Stimulated activated effector memory CD8-positive, alpha-beta T cell treated with anti-CD3 and anti-CD28 coated beads, Interleukin-12 subunit alpha, Interleukin-12 subunit beta, amount 100 ng/mL, for 72 hours (primary cell): Measurements from ENCODE around the gene PKP3.
"Not testable (repeated sequence)": the region's sequence is repeated elsewhere in the genome, so short reads cannot be mapped to it uniquely, and the experiment has no call there.

Experiments used
- ATAC-seq: fragments of 150-1000 bp; cut with Tn5 transposase; 2 replicates; pipeline ENCODE4 v1.10.0; 2021
- DNase-seq, 2 donors: peaks; one replicate each; pipeline ENCODE4 v3.0.0; 2021 to 2022; ENCODE audit warnings: low spot score in 2 of 2
- H3K27ac Mint-ChIP-seq: one replicate; pipeline ENCODE4 v1.8.0; 2022; ENCODE audit warnings: mild to moderate bottlenecking, mixed read lengths
- H3K36me3 Mint-ChIP-seq: one replicate; pipeline ENCODE4 v1.8.0; 2022; ENCODE audit warnings: mild to moderate bottlenecking, mixed read lengths
- H3K4me1 Mint-ChIP-seq: one replicate; pipeline ENCODE4 v1.8.0; 2022; ENCODE audit warnings: mixed read lengths
- H3K4me3 Mint-ChIP-seq: one replicate; pipeline ENCODE4 v1.8.0; 2022; ENCODE audit warnings: mild to moderate bottlenecking, mixed read lengths
- H3K9me3 Mint-ChIP-seq: one replicate; pipeline ENCODE4 v1.8.0; 2022; ENCODE audit warnings: mixed read lengths

Gene PKP3

GRCh38 chr11:382081-382629, 11.9 kb upstream of the PKP3 start:
- H3K27ac Mint-ChIP-seq: peak overlapping the region; percentile 74

GRCh38 chr11:383431-383830, 10.6 kb upstream of the PKP3 start:
- H3K4me1 Mint-ChIP-seq: peaks cover 28% of the 10 kb centered on the region

More at GRCh38 chr11:382081-382629, 11.9 kb upstream of the PKP3 start:
- no peak for ATAC-seq
- H3K9me3 Mint-ChIP-seq: peaks cover 2% of the 10 kb centered on the region
- H3K4me1 Mint-ChIP-seq: peaks cover 15% of the 10 kb centered on the region
- no peak for DNase-seq
- H3K36me3 Mint-ChIP-seq: peaks cover 9% of the 10 kb centered on the region
- no peak overlapping the region for H3K4me3 Mint-ChIP-seq

DNA sequence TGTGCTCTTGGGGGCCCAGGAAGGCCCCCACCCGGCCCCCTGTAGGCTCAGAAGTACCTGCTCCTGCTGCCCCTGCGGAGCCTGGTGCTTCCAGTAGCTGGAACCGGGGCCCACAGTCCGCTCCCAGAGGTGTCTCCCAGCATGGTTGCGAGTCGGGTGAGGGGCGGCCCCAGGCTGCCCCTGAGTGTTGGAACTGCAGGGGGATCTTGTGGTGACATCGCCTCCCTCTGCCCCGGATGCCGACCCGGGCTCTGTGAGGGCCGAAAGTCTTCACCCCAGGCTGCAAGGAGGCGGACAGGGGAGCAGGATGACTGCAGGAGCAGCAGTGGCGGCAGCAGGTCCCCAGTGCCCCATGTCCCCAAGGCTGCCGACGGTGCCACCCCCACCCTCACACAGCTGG, 9.5 kb upstream of the PKP3 start:
- no peak for DNase-seq
- Mint-ChIP-seq H3K9me3 (peaks cover 4% of the 10 kb centered on the region), H3K36me3 (peaks cover 9% of the 10 kb centered on the region), H3K27ac (no peak overlapping the region), H3K4me1 (peaks cover 28% of the 10 kb centered on the region), H3K4me3 (no peak overlapping the region)
- ATAC-seq: no peak

More at GRCh38 chr11:383431-383830, 10.6 kb upstream of the PKP3 start:
- Mint-ChIP-seq H3K36me3 (peaks cover 9% of the 10 kb centered on the region), H3K4me3 (no peak overlapping the region), H3K27ac (peak overlapping the region; percentile 50), H3K9me3 (peaks cover 4% of the 10 kb centered on the region)
- DNase-seq: no peak
- no peak for ATAC-seq

DNA sequence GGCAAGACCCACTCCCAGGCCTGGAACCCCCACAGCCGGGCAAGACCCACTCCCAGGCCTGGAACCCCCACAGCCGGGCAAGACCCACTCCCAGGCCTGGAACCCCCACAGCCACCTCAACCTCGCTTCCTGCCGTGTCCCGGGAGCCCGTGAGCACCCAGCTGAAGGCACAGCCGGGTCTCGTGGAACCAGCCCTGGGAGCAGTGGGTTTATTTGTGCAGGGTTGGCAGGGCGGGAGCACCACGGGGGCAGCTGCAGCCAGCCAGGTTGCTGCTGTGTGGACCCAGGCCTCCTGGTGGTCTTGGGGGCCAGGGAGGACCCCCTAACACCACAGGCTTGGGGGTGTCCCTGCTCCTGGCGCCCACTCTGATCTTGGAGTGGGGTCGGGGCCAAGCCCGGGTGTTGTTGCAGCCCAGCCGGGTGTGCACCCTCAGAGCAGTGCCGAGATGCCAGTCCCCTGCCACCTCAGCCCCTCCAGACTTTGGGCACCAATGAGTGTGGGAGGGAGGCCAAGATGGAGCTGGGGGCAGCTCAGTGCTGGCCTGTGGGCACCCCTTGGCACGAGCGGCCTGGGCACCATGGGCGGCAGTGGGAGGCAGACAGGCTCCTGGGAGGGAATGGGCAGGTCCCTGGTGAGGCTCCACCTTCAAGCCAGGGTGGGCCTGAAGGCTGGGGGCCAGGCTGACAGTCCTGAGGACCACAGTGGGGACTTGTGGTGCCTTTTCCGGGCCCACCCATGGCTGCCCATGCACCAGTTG, 8.2 kb upstream of the PKP3 start:
- no peak overlapping the region for H3K4me3 Mint-ChIP-seq
- no peak for DNase-seq
- peaks cover 9% of the 10 kb centered on the region for H3K36me3 Mint-ChIP-seq
- H3K4me1 Mint-ChIP-seq: peaks cover 28% of the 10 kb centered on the region
- no peak overlapping the region for H3K27ac Mint-ChIP-seq
- no peak for ATAC-seq
- peaks cover 4% of the 10 kb centered on the region for H3K9me3 Mint-ChIP-seq

GRCh38 chr11:386483-386882, 7.5 kb upstream of the PKP3 start:
- Mint-ChIP-seq H3K27ac (no peak overlapping the region), H3K4me3 (no peak overlapping the region), H3K4me1 (peaks cover 28% of the 10 kb centered on the region), H3K9me3 (peaks cover 4% of the 10 kb centered on the region), H3K36me3 (peaks cover 9% of the 10 kb centered on the region)
- ATAC-seq: no peak
- DNase-seq: no peak

DNA sequence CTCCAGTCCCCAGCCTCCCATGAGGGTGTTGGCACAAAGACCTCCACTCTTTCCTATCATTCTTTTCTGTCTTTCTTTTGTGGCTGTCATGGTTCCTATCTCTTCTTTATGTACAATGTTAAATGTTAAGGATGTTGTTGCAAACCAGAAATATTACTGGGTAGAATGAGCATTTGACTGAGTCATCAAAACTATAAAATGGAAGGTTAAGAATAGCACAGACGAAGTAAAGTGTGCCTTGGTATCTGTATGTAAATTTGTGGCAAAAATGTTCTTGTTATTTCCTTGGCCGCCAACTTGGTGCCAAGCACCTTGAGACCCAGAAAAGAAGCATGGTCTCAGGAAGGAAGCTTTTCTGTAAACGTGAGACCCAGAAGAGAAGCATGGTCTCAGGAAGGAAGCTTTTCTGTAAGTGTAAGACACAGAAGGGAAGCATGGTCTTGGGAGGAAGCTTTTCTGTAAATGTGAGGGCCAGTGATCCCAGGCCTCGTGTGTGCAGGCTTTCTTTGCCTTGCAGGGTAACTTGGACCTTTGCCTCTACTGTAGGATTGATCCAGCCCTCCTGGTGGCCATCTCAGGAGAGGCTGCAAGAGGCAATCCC, 6.7 kb upstream of the PKP3 start:
- no peak for DNase-seq
- no peak for ATAC-seq
- H3K4me1 Mint-ChIP-seq: peaks cover 24% of the 10 kb centered on the region
- H3K9me3 Mint-ChIP-seq: peaks cover 4% of the 10 kb centered on the region
- H3K4me3 Mint-ChIP-seq: no peak overlapping the region
- H3K36me3 Mint-ChIP-seq: peaks cover 9% of the 10 kb centered on the region
- peak overlapping the region; percentile 57 for H3K27ac Mint-ChIP-seq

- H3K9me3 Mint-ChIP-seq, H3K4me3 Mint-ChIP-seq, H3K27ac Mint-ChIP-seq, H3K36me3 Mint-ChIP-seq, DNase-seq, ATAC-seq: not testable (repeated sequence)
- peaks cover 17% of the 10 kb centered on the region for H3K4me1 Mint-ChIP-seq
These were observed 4.6 kb upstream of the PKP3 start for GRCh38 chr11:389369-389768.

DNA sequence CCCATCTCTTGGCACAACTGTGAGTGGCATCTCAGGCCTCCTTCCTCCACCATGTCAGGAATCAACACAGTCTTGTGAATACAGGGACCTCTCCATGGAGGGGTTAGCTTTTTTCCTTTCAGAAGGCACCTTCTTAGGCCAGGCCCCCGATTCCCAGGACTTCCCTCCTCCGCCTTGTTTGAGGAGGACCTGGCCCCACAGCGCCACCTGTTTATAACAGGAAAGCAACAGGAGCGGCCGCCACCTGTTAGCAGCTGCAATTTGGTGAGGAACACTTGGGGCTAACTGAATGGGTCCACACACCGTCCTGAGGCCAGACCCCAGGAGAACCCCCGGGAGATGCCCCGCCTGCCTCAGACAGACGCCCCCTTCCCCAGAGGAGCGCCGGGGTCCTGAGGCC, 3.8 kb upstream of the PKP3 start:
- DNase-seq (no peak), ATAC-seq (no peak)
- H3K4me1 Mint-ChIP-seq: peaks cover 22% of the 10 kb centered on the region
- peaks cover 4% of the 10 kb centered on the region for H3K9me3 Mint-ChIP-seq
- no peak overlapping the region for H3K27ac Mint-ChIP-seq
- no peak overlapping the region for H3K4me3 Mint-ChIP-seq
- peaks cover 5% of the 10 kb centered on the region for H3K36me3 Mint-ChIP-seq

GRCh38 chr11:391117-392017, 2.6 kb upstream of the PKP3 start:
- peaks cover 5% of the 10 kb centered on the region for H3K36me3 Mint-ChIP-seq
- no peak for ATAC-seq

GRCh38 chr11:392102-392777, 1.8 kb upstream of the PKP3 start:
- H3K27ac Mint-ChIP-seq: no peak overlapping the region
- no peak overlapping the region for H3K4me3 Mint-ChIP-seq
- H3K36me3 Mint-ChIP-seq: peaks cover 5% of the 10 kb centered on the region
- H3K4me1 Mint-ChIP-seq: peaks cover 23% of the 10 kb centered on the region
- DNase-seq (no peak), ATAC-seq (no peak)
- H3K9me3 Mint-ChIP-seq: peaks cover under 1% of the 10 kb centered on the region

More at GRCh38 chr11:391117-392017, 2.6 kb upstream of the PKP3 start:
- H3K4me1 Mint-ChIP-seq: peaks cover 27% of the 10 kb centered on the region
- H3K9me3 Mint-ChIP-seq: peaks cover 4% of the 10 kb centered on the region
- no peak overlapping the region for H3K27ac Mint-ChIP-seq
- H3K4me3 Mint-ChIP-seq: no peak overlapping the region
- DNase-seq: no peak

GRCh38 chr11:393219-394033, 583 bp upstream of the PKP3 start:
- no peak for DNase-seq
- H3K27ac Mint-ChIP-seq: no peak overlapping the region
- H3K4me3 Mint-ChIP-seq: no peak overlapping the region
- no peaks in the 10 kb centered on the region for H3K9me3 Mint-ChIP-seq
- H3K4me1 Mint-ChIP-seq: peaks cover 12% of the 10 kb centered on the region
- ATAC-seq: peak; percentile 46
- H3K36me3 Mint-ChIP-seq: peaks cover 5% of the 10 kb centered on the region

GRCh38 chr11:394858-395655, 1.0 kb downstream of the PKP3 start:
- Mint-ChIP-seq H3K27ac (peak overlapping the region; percentile 75), H3K4me3 (no peak overlapping the region), H3K9me3 (no peaks in the 10 kb centered on the region), H3K36me3 (peaks cover 18% of the 10 kb centered on the region), H3K4me1 (peaks cover 17% of the 10 kb centered on the region)
- no peak for DNase-seq
- no peak for ATAC-seq

DNA sequence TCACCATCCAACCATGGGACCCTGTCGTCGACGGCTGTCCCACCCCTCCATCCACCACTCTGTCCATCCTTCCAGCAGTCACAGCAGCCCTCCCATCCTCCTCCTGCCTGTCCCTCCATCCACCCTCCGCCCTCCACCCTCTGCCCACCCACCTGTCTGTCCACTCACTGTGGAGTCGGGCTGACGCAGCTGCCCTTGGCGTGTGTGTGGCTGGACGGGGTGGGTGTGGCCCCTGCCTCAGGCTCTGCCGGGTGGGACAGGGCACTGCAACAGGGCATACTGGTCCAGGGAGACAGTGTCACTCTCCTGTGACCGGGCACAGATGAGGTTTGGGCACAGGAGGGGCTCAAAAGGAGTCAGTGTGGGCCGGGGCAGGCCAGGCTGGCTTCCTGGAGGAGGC, 1.9 kb downstream of the PKP3 start:
- H3K27ac Mint-ChIP-seq: no peak overlapping the region
- H3K36me3 Mint-ChIP-seq: peaks cover 19% of the 10 kb centered on the region
- H3K4me3 Mint-ChIP-seq: peak overlapping the region; percentile 45
- no peak for ATAC-seq
- peaks cover 17% of the 10 kb centered on the region for H3K4me1 Mint-ChIP-seq
- no peak for DNase-seq
- no peaks in the 10 kb centered on the region for H3K9me3 Mint-ChIP-seq
